H1 (cell line): Measurements from ENCODE around the gene TBC1D4. TPM values are rescaled to one million over a fixed set of nuclear protein-coding genes. Genes with fewer than 3 reads are reported as not detected.

Experiments used
- CTCF ChIA-PET: fragments of 300-600 bp; sonication (Branson Sonifier 250); formaldehyde crosslinking; loops from one replicate; lab custom pipeline; 2021; ENCODE audit not compliant: partially characterized antibody; lab: Charles Lee
- POLR2A ChIA-PET: fragments of 300-600 bp; sonication (Branson Sonifier 250); formaldehyde crosslinking; loops from one replicate; lab custom pipeline; 2021; ENCODE audit warnings: inconsistent platforms; ENCODE audit not compliant: partially characterized antibody; lab: Charles Lee
- DNase-seq, 2 experiments: peaks; one replicate each; pipeline versions ENCODE4 v3.0.0 to v3.0.0-alpha.2; 2010 to 2022; ENCODE audit warnings: low spot score in 2 of 2, low read depth in 1 of 2, mixed read lengths in 1 of 2
- FAIRE-seq: peaks from 2 replicates; lab custom pipeline; 2011; peaks lifted over from hg19 to GRCh38; lab: Jason Lieb, UNC
- H2AFZ ChIP-seq: 2 replicates; pipeline ENCODE4 v1.8.1; 2012; ENCODE audit warnings: low read length, inconsistent platforms
- H2AK5ac ChIP-seq: 2 replicates; pipeline ENCODE4 v1.6.1; 2013; ENCODE audit warnings: low read depth, low read length
- H2BK120ac ChIP-seq: replicated peaks from 2 replicates; pipeline ENCODE3; 2013; ENCODE audit warnings: low read depth, low read length, inconsistent platforms
- H2BK12ac ChIP-seq: 2 replicates; pipeline ENCODE4 v1.6.1; 2013; ENCODE audit warnings: low read depth, low read length
- H2BK15ac ChIP-seq: 2 replicates; pipeline ENCODE4 v1.6.1; 2013; ENCODE audit warnings: low read length
- H2BK20ac ChIP-seq: 2 replicates; pipeline ENCODE4 v1.6.1; 2013; ENCODE audit warnings: low read length
- H2BK5ac ChIP-seq: 2 replicates; pipeline ENCODE4 v1.6.1; 2013; ENCODE audit warnings: low read depth, low read length
- H3K14ac ChIP-seq: 2 replicates; pipeline ENCODE4 v1.6.1; 2013; ENCODE audit warnings: inconsistent platforms; ENCODE audit not compliant: insufficient read length
- H3K18ac ChIP-seq: 2 replicates; pipeline ENCODE4 v1.6.1; 2013; ENCODE audit warnings: low read length; ENCODE audit errors: extremely low read depth
- H3K23ac ChIP-seq: 2 replicates; pipeline ENCODE4 v1.6.1; 2013; ENCODE audit warnings: inconsistent platforms; ENCODE audit not compliant: insufficient read length
- H3K23me2 ChIP-seq: 2 replicates; pipeline ENCODE4 v1.6.1; 2013; ENCODE audit warnings: low read depth, low read length
- H3K27ac ChIP-seq: 2 replicates; pipeline ENCODE4 v1.6.1; 2011; ENCODE audit warnings: low read depth, low read length, inconsistent platforms
- H3K27me3 ChIP-seq, 4 experiments: replicated peaks in 1 of 4; 1 replicate in 1 of 4; 2 replicates in 3 of 4; pipeline versions ENCODE4 v1.6.1 to v1.8.1; 2011 to 2013; ENCODE audit warnings: low read length in 3 of 4, mild to moderate bottlenecking in 3 of 4, inconsistent platforms in 2 of 4, mixed read lengths in 2 of 4, moderate library complexity in 1 of 4; ENCODE audit not compliant: control insufficient read depth in 3 of 4, insufficient read depth in 3 of 4; ENCODE audit errors: extremely low read depth in 1 of 4
- H3K36me3 ChIP-seq, 4 experiments: 2 replicates each; pipeline versions ENCODE4 v1.6.1 to v1.8.1; 2011 to 2013; ENCODE audit warnings: mild to moderate bottlenecking in 4 of 4, low read length in 3 of 4, moderate library complexity in 2 of 4, control low read depth in 1 of 4, inconsistent platforms in 1 of 4; ENCODE audit not compliant: insufficient read depth in 4 of 4, control insufficient read depth in 2 of 4
- H3K4ac ChIP-seq: replicated peaks from 2 replicates; pipeline ENCODE3; 2013; ENCODE audit warnings: low read length, low read depth, mixed read lengths, inconsistent platforms; ENCODE audit not compliant: insufficient read length
- H3K4me1 ChIP-seq, 4 experiments: replicated peaks in 1 of 4; 1 replicate in 1 of 4; 2 replicates in 3 of 4; pipeline versions ENCODE4 v1.6.1 to v1.8.1; 2011 to 2013; ENCODE audit warnings: low read length in 3 of 4, inconsistent platforms in 2 of 4, mixed read lengths in 1 of 4; ENCODE audit not compliant: insufficient read depth in 4 of 4, control insufficient read depth in 3 of 4
- H3K4me2 ChIP-seq, 2 experiments: 2 replicates each; pipeline versions ENCODE4 v1.6.1 to v1.8.1; 2011 to 2013; ENCODE audit warnings: low read depth in 2 of 2, low read length in 2 of 2, control low read depth in 1 of 2, inconsistent platforms in 1 of 2, mild to moderate bottlenecking in 1 of 2; ENCODE audit not compliant: insufficient read depth in 1 of 2
- H3K4me3 ChIP-seq, 4 experiments: fragments of 200-600, 300-600 bp in 1 of 4; sonication (generic), shearing (Covaris generic), sonication (Bioruptor Twin) in 1 of 4; 2 replicates each; pipeline versions ENCODE4 v1.5.1 to v1.8.1; 2011 to 2016; ENCODE audit warnings: low read length in 4 of 4, low read depth in 3 of 4, control low read depth in 2 of 4, inconsistent platforms in 2 of 4, mild to moderate bottlenecking in 2 of 4, mixed read lengths in 1 of 4, moderate library complexity in 1 of 4; ENCODE audit not compliant: insufficient read depth in 2 of 4; ENCODE audit errors: extremely low read depth in 1 of 4
- H3K56ac ChIP-seq: replicated peaks from 2 replicates; pipeline ENCODE3; 2013; ENCODE audit warnings: low read depth, mild to moderate bottlenecking, mixed read lengths, low read length, inconsistent platforms; ENCODE audit not compliant: insufficient read length
- H3K79me1 ChIP-seq: 2 replicates; pipeline ENCODE4 v1.6.1; 2013; ENCODE audit warnings: low read depth, low read length, control low read depth
- H3K79me2 ChIP-seq, 2 experiments: 2 replicates each; pipeline versions ENCODE4 v1.6.1 to v1.8.1; 2012 to 2013; ENCODE audit warnings: low read length in 2 of 2, mild to moderate bottlenecking in 2 of 2, inconsistent platforms in 1 of 2; ENCODE audit not compliant: insufficient read depth in 2 of 2, control insufficient read depth in 1 of 2
- H3K9ac ChIP-seq, 4 experiments: replicated peaks in 1 of 4; 1 replicate in 1 of 4; 2 replicates in 3 of 4; pipeline versions ENCODE4 v1.6.1 to v1.8.1; 2011 to 2013; ENCODE audit warnings: low read depth in 3 of 4, low read length in 3 of 4, control low read depth in 2 of 4, mild to moderate bottlenecking in 2 of 4, moderate library complexity in 2 of 4, inconsistent platforms in 1 of 4; ENCODE audit errors: extremely low read depth in 1 of 4
- H3K9me3 ChIP-seq, 2 experiments: 2 replicates each; pipeline versions ENCODE4 v1.6.1 to v1.8.1; 2012 to 2013; ENCODE audit warnings: mild to moderate bottlenecking in 2 of 2, moderate library complexity in 2 of 2, control low read depth in 1 of 2, inconsistent platforms in 1 of 2, low read depth in 1 of 2, low read length in 1 of 2, mixed read lengths in 1 of 2; ENCODE audit not compliant: insufficient read depth in 2 of 2
- H4K20me1 ChIP-seq, 2 experiments: replicated peaks in 1 of 2; 2 replicates each; pipeline versions ENCODE3 to v1.8.1; 2011 to 2013; ENCODE audit warnings: inconsistent platforms in 2 of 2, low read length in 2 of 2, mild to moderate bottlenecking in 1 of 2; ENCODE audit not compliant: insufficient read depth in 2 of 2, control insufficient read depth in 1 of 2
- H4K5ac ChIP-seq: 2 replicates; pipeline ENCODE4 v1.6.1; 2013; ENCODE audit warnings: low read length, low read depth, mixed read lengths, inconsistent platforms; ENCODE audit not compliant: insufficient read length
- H4K8ac ChIP-seq: 2 replicates; pipeline ENCODE4 v1.8.0; 2013; ENCODE audit warnings: mild to moderate bottlenecking, moderate library complexity, low read length, inconsistent platforms; ENCODE audit not compliant: insufficient read depth; ENCODE audit errors: extremely low read depth
- H4K91ac ChIP-seq: replicated peaks from 2 replicates; pipeline ENCODE3; 2013; ENCODE audit warnings: low read length, mixed read lengths, inconsistent platforms; ENCODE audit not compliant: insufficient read length
- EGR1 ChIP-seq: IDR thresholded peaks from 2 replicates; pipeline ENCODE4 v1.6.1; 2011; ENCODE audit warnings: low read depth, low read length, borderline replicate concordance
- HDAC6 ChIP-seq: IDR thresholded peaks from one replicate; pipeline ENCODE4 v1.7.1; 2012; ENCODE audit warnings: low read depth, mild to moderate bottlenecking, inconsistent platforms, low read length, moderate library complexity
- KDM1A ChIP-seq: fragments of 200-600, 300-600 bp; sonication (generic); IDR thresholded peaks from 2 replicates; pipeline ENCODE4 v1.7.1; 2016; ENCODE audit warnings: mild to moderate bottlenecking, low read length, borderline replicate concordance
- RBBP5 ChIP-seq: IDR thresholded peaks from 2 replicates; pipeline ENCODE4 v1.7.1; 2012; ENCODE audit warnings: low read depth, mild to moderate bottlenecking, inconsistent platforms, low read length, moderate library complexity, borderline replicate concordance
- RXRA ChIP-seq: IDR thresholded peaks from 2 replicates; pipeline ENCODE4 v1.6.1; 2011; ENCODE audit warnings: low read depth, mild to moderate bottlenecking, low read length, moderate library complexity; ENCODE audit not compliant: insufficient read depth
- SIN3A ChIP-seq, 2 experiments: IDR thresholded peaks in 1 of 2; conservative IDR thresholded peaks in 1 of 2; 2 replicates each; pipeline ENCODE4 v1.6.1; 2011 to 2012; ENCODE audit warnings: low read length in 2 of 2, improper control_type of control experiment in 1 of 2, low read depth in 1 of 2, mild to moderate bottlenecking in 1 of 2
- SRF ChIP-seq: IDR thresholded peaks from 2 replicates; pipeline ENCODE4 v1.6.1; 2011; ENCODE audit warnings: mild to moderate bottlenecking, low read depth, low read length, moderate library complexity
- WGBS, 2 experiments: shearing (Covaris generic) in 1 of 2; methylation state at CpG; one replicate each; pipeline versions ENCODE4 v1.1.6 to v1.1.7; 2013 to 2015; ENCODE audit warnings: low lambda C conversion rate in 2 of 2, mixed read lengths in 2 of 2, inconsistent platforms in 1 of 2, low coverage in 1 of 2, missing lambda C conversion rate in 1 of 2; ENCODE audit not compliant: insufficient replicate concordance in 2 of 2, insufficient coverage in 1 of 2, insufficient read length in 1 of 2; ENCODE audit errors: extremely low coverage in 1 of 2, missing lambda C conversion rate in 1 of 2; 5-methylcytosine and 5-hydroxymethylcytosine counted together
- polyA plus RNA-seq, 7 experiments: library from polyadenylated mRNA; depleted of rRNA in 3 of 7; stranded (reverse) in 5 of 7; unstranded in 2 of 7; fragments of >200 nt in 5 of 7; fragments of 200-250 nt in 2 of 7; gene quantifications; 1 replicate in 5 of 7; 2 replicates in 1 of 7; 4 replicates in 1 of 7; pipeline versions ENCODE4 v1.2.1 to v1.2.3, GENCODE V29; 2011 to 2013; ENCODE audit warnings: missing spikeins in 2 of 7, mixed read lengths in 2 of 7
- total RNA-seq: library from RNA; stranded (reverse); fragmentation: NEBNext Ultra II Directional; extraction: Animal tissue kit (Norgen Biotek cat#: 25700); gene quantifications from 2 replicates; pipeline ENCODE4 v1.2.1, GENCODE V29; 2021
- TF ChIP-seq, protein P1 (sequence below): IDR thresholded peaks from 2 replicates; pipeline ENCODE4 v1.6.1; 2012; ENCODE audit warnings: inconsistent platforms
- TF ChIP-seq, protein P2 (sequence below), 3 experiments: IDR thresholded peaks; 1 replicate in 2 of 3; 2 replicates in 1 of 3; pipeline versions ENCODE4 v1.5.1 to v1.6.1; 2011; ENCODE audit warnings: low read length in 3 of 3, mild to moderate bottlenecking in 3 of 3, inconsistent platforms in 2 of 3, low read depth in 1 of 3, moderate library complexity in 1 of 3; ENCODE audit not compliant: insufficient read depth in 1 of 3; ENCODE audit errors: control extremely low read depth in 1 of 3
- TF ChIP-seq, protein P3 (sequence below): IDR thresholded peaks from 2 replicates; pipeline ENCODE4 v1.6.1; 2011; ENCODE audit warnings: low read length, improper control_type of control experiment

Gene TBC1D4
- total and polyA plus RNA-seq, 2 of the 8 experiments (the other 6 are each of a cell fraction or from before 2014, with no cell fraction given): 16.7 to 39.0 TPM

DNA sequence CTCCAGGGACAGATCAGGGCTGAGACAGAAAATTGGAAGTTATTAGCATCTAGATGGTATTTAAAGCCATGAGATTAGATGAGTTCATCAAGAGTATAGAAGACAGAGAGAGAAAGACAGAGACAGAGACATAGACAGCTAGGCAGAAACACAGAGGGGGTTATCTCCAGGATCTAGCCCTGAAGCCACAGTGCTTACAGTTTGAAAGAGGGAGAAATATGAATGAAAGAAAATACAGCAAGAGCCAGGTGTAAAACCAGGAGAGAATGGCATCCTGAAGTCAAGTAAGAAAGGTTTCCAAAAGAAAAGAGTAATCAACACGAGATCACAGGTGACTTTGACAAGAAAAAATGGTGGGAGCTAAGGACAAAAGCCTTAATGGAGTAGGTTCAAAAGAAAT, 111.2 kb downstream of the TBC1D4 start:
- POLR2A ChIA-PET: no interaction called here
- TF ChIP-seq KDM1A (no peak), RXRA (no peak), RBBP5 (no peak), EGR1 (no peak), SIN3A (conservative IDR thresholded peaks at IDR 0.05 in 1 of 2, IDR thresholded peaks at IDR 0.05 in 1 of 2; ENCODE audit: low read depth in 1 of 2, low read length in 2 of 2) (no peak), HDAC6 (no peak), SRF (no peak)
- TF ChIP-seq, protein P1, sequence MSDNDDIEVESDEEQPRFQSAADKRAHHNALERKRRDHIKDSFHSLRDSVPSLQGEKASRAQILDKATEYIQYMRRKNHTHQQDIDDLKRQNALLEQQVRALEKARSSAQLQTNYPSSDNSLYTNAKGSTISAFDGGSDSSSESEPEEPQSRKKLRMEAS: no peak
- TF ChIP-seq, protein P2, sequence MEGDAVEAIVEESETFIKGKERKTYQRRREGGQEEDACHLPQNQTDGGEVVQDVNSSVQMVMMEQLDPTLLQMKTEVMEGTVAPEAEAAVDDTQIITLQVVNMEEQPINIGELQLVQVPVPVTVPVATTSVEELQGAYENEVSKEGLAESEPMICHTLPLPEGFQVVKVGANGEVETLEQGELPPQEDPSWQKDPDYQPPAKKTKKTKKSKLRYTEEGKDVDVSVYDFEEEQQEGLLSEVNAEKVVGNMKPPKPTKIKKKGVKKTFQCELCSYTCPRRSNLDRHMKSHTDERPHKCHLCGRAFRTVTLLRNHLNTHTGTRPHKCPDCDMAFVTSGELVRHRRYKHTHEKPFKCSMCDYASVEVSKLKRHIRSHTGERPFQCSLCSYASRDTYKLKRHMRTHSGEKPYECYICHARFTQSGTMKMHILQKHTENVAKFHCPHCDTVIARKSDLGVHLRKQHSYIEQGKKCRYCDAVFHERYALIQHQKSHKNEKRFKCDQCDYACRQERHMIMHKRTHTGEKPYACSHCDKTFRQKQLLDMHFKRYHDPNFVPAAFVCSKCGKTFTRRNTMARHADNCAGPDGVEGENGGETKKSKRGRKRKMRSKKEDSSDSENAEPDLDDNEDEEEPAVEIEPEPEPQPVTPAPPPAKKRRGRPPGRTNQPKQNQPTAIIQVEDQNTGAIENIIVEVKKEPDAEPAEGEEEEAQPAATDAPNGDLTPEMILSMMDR (IDR thresholded peaks at IDR 0.05; ENCODE audit: control extremely low read depth in 1 of 3, insufficient read depth in 1 of 3, low read depth in 1 of 3, low read length in 3 of 3): no peak
- TF ChIP-seq, protein P3, sequence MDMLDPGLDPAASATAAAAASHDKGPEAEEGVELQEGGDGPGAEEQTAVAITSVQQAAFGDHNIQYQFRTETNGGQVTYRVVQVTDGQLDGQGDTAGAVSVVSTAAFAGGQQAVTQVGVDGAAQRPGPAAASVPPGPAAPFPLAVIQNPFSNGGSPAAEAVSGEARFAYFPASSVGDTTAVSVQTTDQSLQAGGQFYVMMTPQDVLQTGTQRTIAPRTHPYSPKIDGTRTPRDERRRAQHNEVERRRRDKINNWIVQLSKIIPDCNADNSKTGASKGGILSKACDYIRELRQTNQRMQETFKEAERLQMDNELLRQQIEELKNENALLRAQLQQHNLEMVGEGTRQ: no peak

More for the DNA sequence above, 111.2 kb downstream of the TBC1D4 start:
- H4K91ac ChIP-seq: no peak overlapping the region
- peaks cover 0 to 2% of the 10 kb centered on the region in 2 experiments; a peak in 1 of 4 replicates for H3K79me2 ChIP-seq
- H4K5ac ChIP-seq: no peak overlapping the region
- H3K18ac ChIP-seq: no peak overlapping the region
- no peak overlapping the region for H2BK120ac ChIP-seq
- H3K4me1 ChIP-seq: peaks cover 0 to 5% (median 2%) of the 10 kb centered on the region in 4 experiments; a peak in 5 of 7 replicates
- H2BK12ac ChIP-seq: no peak overlapping the region
- DNase-seq (no peak), FAIRE-seq (no peak)
- no peaks in the 10 kb centered on the region for H3K27me3 ChIP-seq
- H3K9ac ChIP-seq: no peak overlapping the region
- H2AK5ac ChIP-seq: no peak overlapping the region
- no peak overlapping the region for H3K14ac ChIP-seq
- no peak overlapping the region for H3K4me3 ChIP-seq
- no peak overlapping the region for H3K23ac ChIP-seq
- no peaks in the 10 kb centered on the region for H3K79me1 ChIP-seq
- H2AFZ ChIP-seq: no peak overlapping the region
- H3K56ac ChIP-seq: no peak overlapping the region
- no peak overlapping the region for H2BK15ac ChIP-seq
- H2BK5ac ChIP-seq: no peak overlapping the region
- H3K4ac ChIP-seq: no peak overlapping the region
- H3K23me2 ChIP-seq: no peaks in the 10 kb centered on the region
- no peak overlapping the region for H3K27ac ChIP-seq
- 81% methylated on average over 1 of the region's 1 CpG; no CpG with 5 or more reads in 1 of the 2 experiments for WGBS, 2 experiments
- H3K36me3 ChIP-seq: no peaks in the 10 kb centered on the region
- CTCF ChIA-PET: interaction anchor here (0.9 to 6.6 kb wide), 10 partner anchors 8 to 111 kb away, joined by 3 to 46 read pairs (median 3); partner anchors contain the start of gene TBC1D4
- no peaks in the 10 kb centered on the region for H4K20me1 ChIP-seq
- no peak overlapping the region for H3K4me2 ChIP-seq
- no peak overlapping the region for H2BK20ac ChIP-seq
- no peaks in the 10 kb centered on the region for H3K9me3 ChIP-seq
- H4K8ac ChIP-seq: no peak overlapping the region
